ENCODE measurements around the gene LRRC27. TPM values are rescaled to one million over a fixed set of nuclear protein-coding genes. Genes with fewer than 3 reads are reported as not detected.

The LRRC27 gene
- total and polyA plus RNA-seq, 2 experiments from 2014 or later: 7.5 to 9.6 TPM

GRCh38 chr10:132319853-132320653, 11.9 kb upstream of the LRRC27 start:
- H3K4me3 ChIP-seq: peak overlapping the region; percentile 52
- no peaks in the 10 kb centered on the region for H4K20me1 ChIP-seq (ENCODE audit: insufficient read depth)
- peaks cover 34% of the 10 kb centered on the region for H3F3A ChIP-seq (ENCODE audit: insufficient read depth)
- in situ Hi-C loops (cut with MboI): no loop called here
- peak overlapping the region; percentile 76 for H3K4me2 ChIP-seq (ENCODE audit: unreplicated experiment)
- peaks cover 33% of the 10 kb centered on the region for H3K79me2 ChIP-seq (ENCODE audit: insufficient read depth)
- peak overlapping the region; percentile 80 for H2AFZ ChIP-seq
- no peaks in the 10 kb centered on the region for H3K9me2 ChIP-seq (ENCODE audit: insufficient read depth)
- peak overlapping the region; percentile 77 for H3K9ac ChIP-seq
- DNase-seq: peak; percentile 94
- no peak for TF ChIP-seq EZH2 (IDR thresholded peaks at IDR 0.05; ENCODE audit: insufficient read depth, poor library complexity, severe bottlenecking)
- TF ChIP-seq EZH2phosphoT487 (IDR thresholded peaks at IDR 0.05; ENCODE audit: insufficient read depth, low read depth): no peak
- H3K4me1 ChIP-seq (ENCODE audit: insufficient read depth): peaks cover 30% of the 10 kb centered on the region
- H3K36me3 ChIP-seq (ENCODE audit: low read depth): no peaks in the 10 kb centered on the region
- H3K9me3 ChIP-seq (ENCODE audit: low read depth): no peaks in the 10 kb centered on the region
- peak overlapping the region; percentile 75 for H3K27ac ChIP-seq
- WGBS, 2 experiments (ENCODE audit: low coverage in 1 of 2, low lambda C conversion rate in 2 of 2, missing lambda C conversion rate in 2 of 2): 6 to 8% methylated on average over 15 of the region's 15 CpGs
- no peaks in the 10 kb centered on the region for H3K27me3 ChIP-seq (replicated peaks; ENCODE audit: insufficient read depth)

DNA sequence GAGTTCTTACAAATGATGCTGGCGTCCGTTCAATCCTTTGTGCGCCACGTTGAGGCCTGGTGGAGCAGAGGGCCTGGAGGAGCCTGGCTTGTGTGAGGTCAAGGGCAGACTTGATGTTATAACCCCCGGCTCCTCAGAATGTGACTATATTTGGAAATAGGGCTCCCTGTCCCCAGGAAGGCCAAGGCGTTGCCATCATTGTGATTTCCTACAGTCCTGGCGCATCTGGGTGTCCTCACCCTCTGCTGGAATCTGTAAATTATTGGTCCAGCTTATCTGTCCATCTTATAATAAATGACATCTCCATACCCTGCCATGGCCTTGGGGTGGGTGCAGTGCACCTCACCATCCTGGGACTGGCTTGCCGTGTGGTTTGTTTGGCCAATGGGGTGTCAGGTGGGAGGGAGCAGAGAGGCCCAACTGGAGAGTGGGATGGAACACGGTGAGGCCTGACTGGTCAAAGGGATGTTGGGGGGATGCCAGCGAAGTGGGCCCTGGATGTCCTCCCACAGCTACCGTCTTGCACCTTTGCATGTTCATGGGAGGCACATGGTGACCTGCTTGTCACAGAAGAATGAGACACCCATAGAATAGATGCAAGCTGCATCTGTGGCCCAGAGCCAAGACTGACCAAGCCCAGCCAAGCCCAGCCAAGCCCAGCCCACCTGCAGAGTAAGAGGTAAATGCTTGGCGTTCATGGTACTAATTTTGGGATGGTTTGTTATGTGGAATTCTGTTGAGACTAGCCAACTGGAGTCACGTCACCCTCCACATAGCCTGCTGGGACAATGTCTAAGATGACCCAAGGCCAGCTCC, 11.1 kb upstream of the LRRC27 start:
- DNase-seq: no peak
- peaks cover 30% of the 10 kb centered on the region for H3K4me1 ChIP-seq (ENCODE audit: insufficient read depth)
- H3K27me3 ChIP-seq (replicated peaks; ENCODE audit: insufficient read depth): no peaks in the 10 kb centered on the region
- no peaks in the 10 kb centered on the region for H4K20me1 ChIP-seq (ENCODE audit: insufficient read depth)
- peaks cover 34% of the 10 kb centered on the region for H3F3A ChIP-seq (ENCODE audit: insufficient read depth)
- peaks cover 41% of the 10 kb centered on the region for H3K79me2 ChIP-seq (ENCODE audit: insufficient read depth)
- H3K4me2 ChIP-seq (ENCODE audit: unreplicated experiment): peak overlapping the region; percentile 76
- TF ChIP-seq EZH2 (IDR thresholded peaks at IDR 0.05; ENCODE audit: insufficient read depth, poor library complexity, severe bottlenecking) (no peak), EZH2phosphoT487 (IDR thresholded peaks at IDR 0.05; ENCODE audit: insufficient read depth, low read depth) (no peak)
- H3K27ac ChIP-seq: peak overlapping the region; percentile 75
- H3K9ac ChIP-seq: peak overlapping the region; percentile 77
- in situ Hi-C loops (cut with MboI): no loop called here
- H2AFZ ChIP-seq: peak overlapping the region; percentile 80
- peaks cover under 1% of the 10 kb centered on the region; the same call in 1 of the 2 replicates for H3K36me3 ChIP-seq (ENCODE audit: low read depth)
- no peaks in the 10 kb centered on the region for H3K9me3 ChIP-seq (ENCODE audit: low read depth)
- 77 to 79% methylated on average over 13 of the region's 13 CpGs for WGBS, 2 experiments (ENCODE audit: low coverage in 1 of 2, low lambda C conversion rate in 2 of 2, missing lambda C conversion rate in 2 of 2)
- H3K9me2 ChIP-seq (ENCODE audit: insufficient read depth): no peaks in the 10 kb centered on the region
- H3K4me3 ChIP-seq: peak overlapping the region; percentile 52; the same call in 1 of the 2 replicates

DNA sequence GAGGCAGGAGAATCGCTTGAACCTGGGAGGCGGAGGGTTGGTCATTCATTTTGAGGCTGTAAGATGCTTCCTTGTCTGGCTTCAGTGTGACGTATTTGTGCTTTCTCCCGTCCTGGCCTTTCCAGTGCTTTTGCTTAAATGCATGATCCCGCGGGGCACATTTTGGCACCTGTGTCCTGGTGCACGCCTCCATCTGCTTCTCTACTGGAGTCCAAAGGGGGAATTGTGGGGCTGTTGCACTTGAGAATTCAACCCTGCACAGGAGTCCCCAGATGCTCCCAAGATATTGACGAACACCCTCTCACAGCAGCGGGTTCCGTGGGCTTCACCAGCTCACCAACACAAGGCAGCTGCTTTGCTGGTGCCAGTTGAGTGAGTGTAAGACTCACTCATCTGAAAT, 10.3 kb upstream of the LRRC27 start:
- no peak overlapping the region for H2AFZ ChIP-seq
- H3K27me3 ChIP-seq (replicated peaks; ENCODE audit: insufficient read depth): no peaks in the 10 kb centered on the region
- WGBS, 2 experiments (ENCODE audit: low coverage in 1 of 2, low lambda C conversion rate in 2 of 2, missing lambda C conversion rate in 2 of 2): 92 to 95% methylated on average over 10 of the region's 10 CpGs
- DNase-seq: no peak
- H3K9me2 ChIP-seq (ENCODE audit: insufficient read depth): no peaks in the 10 kb centered on the region
- H3K4me3 ChIP-seq: no peak overlapping the region
- peaks cover 41% of the 10 kb centered on the region for H3F3A ChIP-seq (ENCODE audit: insufficient read depth)
- H4K20me1 ChIP-seq (ENCODE audit: insufficient read depth): no peaks in the 10 kb centered on the region
- H3K4me1 ChIP-seq (ENCODE audit: insufficient read depth): peaks cover 38% of the 10 kb centered on the region
- peaks cover 2% of the 10 kb centered on the region; the same call in 1 of the 2 replicates for H3K36me3 ChIP-seq (ENCODE audit: low read depth)
- in situ Hi-C loops (cut with MboI): no loop called here
- H3K79me2 ChIP-seq (ENCODE audit: insufficient read depth): peaks cover 50% of the 10 kb centered on the region
- no peak for TF ChIP-seq EZH2 (IDR thresholded peaks at IDR 0.05; ENCODE audit: insufficient read depth, poor library complexity, severe bottlenecking)
- no peak for TF ChIP-seq EZH2phosphoT487 (IDR thresholded peaks at IDR 0.05; ENCODE audit: insufficient read depth, low read depth)
- H3K27ac ChIP-seq: peak overlapping the region; percentile 51; the same call in 1 of the 2 replicates
- no peak overlapping the region for H3K9ac ChIP-seq
- no peaks in the 10 kb centered on the region for H3K9me3 ChIP-seq (ENCODE audit: low read depth)
- H3K4me2 ChIP-seq (ENCODE audit: unreplicated experiment): no peak overlapping the region

DNA sequence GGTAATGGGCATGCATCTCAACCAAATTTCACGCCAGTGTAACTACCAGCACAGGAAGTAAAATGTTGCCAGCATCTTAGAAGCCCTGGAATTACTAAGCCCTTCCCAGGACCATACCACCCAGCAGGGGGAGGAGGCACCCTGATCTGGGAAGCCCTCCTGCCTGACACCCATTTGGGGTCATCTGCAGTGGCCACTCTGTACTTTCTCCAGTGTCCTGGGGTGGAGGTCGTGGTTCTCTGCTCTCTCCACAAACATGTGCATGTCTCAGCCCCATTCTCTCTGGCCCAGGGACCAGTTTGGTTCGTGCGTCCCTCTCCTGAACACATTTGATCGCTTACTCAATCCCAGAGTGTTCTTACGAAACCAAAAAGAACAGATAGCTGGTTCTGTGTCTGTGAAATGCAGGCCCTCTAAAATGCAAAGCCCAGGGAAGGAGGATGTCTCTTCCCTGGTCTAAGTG, 9.4 kb upstream of the LRRC27 start:
- Histone ChIP-seq H3K27me3 (replicated peaks; ENCODE audit: insufficient read depth) (no peaks in the 10 kb centered on the region), H3K9me3 (ENCODE audit: low read depth) (no peaks in the 10 kb centered on the region), H3K4me2 (ENCODE audit: unreplicated experiment) (no peak overlapping the region), H4K20me1 (ENCODE audit: insufficient read depth) (no peaks in the 10 kb centered on the region), H3K27ac (peak overlapping the region; percentile 51), H3K9ac (0 out of 2 replicates have a peak overlapping the region, but pooled peaks have one; percentile 12), H2AFZ (no peak overlapping the region), H3K4me3 (no peak overlapping the region), H3K36me3 (ENCODE audit: low read depth) (peaks cover 2% of the 10 kb centered on the region; the same call in 1 of the 2 replicates), H3K79me2 (ENCODE audit: insufficient read depth) (peaks cover 59% of the 10 kb centered on the region), H3K4me1 (ENCODE audit: insufficient read depth) (peaks cover 38% of the 10 kb centered on the region), H3K9me2 (ENCODE audit: insufficient read depth) (no peaks in the 10 kb centered on the region), H3F3A (ENCODE audit: insufficient read depth) (peaks cover 41% of the 10 kb centered on the region)
- 58 to 73% methylated on average over 6 of the region's 6 CpGs for WGBS, 2 experiments (ENCODE audit: low coverage in 1 of 2, low lambda C conversion rate in 2 of 2, missing lambda C conversion rate in 2 of 2)
- no peak for TF ChIP-seq EZH2phosphoT487 (IDR thresholded peaks at IDR 0.05; ENCODE audit: insufficient read depth, low read depth)
- no peak for TF ChIP-seq EZH2 (IDR thresholded peaks at IDR 0.05; ENCODE audit: insufficient read depth, poor library complexity, severe bottlenecking)
- in situ Hi-C loops (cut with MboI): no loop called here
- peak; percentile 64 for DNase-seq
